ENCODE measurements around the gene PRKCZ.
"Not testable (repeated sequence)": the region's sequence is repeated elsewhere in the genome, so short reads cannot be mapped to it uniquely, and the experiment has no call there.

PRKCZ gene

DNA sequence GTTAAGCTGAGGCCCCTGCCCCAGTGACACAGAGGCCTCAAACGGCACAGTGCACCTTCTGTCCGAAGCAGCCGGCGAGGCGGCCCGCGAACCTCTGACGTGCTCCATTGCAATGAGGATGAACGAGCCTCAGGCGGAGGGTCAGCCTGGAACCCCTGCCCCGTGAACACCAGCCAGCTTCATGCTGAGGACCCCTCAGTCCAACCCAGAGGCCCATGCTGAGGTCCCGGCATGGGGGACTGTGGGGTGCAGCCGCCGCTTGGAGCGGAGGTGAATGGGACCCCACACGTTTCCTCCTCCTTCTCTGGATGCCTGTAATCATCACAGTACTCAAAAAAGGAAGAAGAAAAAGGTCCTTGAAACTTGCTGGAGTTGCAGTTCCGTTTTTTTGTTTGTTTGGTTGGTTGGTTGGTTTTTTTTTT, 62.1 kb downstream of the PRKCZ start:
- no peak for DNase-seq (ENCODE audit: extremely low read depth, low read depth)
- TF ChIP-seq, protein P1, sequence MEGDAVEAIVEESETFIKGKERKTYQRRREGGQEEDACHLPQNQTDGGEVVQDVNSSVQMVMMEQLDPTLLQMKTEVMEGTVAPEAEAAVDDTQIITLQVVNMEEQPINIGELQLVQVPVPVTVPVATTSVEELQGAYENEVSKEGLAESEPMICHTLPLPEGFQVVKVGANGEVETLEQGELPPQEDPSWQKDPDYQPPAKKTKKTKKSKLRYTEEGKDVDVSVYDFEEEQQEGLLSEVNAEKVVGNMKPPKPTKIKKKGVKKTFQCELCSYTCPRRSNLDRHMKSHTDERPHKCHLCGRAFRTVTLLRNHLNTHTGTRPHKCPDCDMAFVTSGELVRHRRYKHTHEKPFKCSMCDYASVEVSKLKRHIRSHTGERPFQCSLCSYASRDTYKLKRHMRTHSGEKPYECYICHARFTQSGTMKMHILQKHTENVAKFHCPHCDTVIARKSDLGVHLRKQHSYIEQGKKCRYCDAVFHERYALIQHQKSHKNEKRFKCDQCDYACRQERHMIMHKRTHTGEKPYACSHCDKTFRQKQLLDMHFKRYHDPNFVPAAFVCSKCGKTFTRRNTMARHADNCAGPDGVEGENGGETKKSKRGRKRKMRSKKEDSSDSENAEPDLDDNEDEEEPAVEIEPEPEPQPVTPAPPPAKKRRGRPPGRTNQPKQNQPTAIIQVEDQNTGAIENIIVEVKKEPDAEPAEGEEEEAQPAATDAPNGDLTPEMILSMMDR (IDR thresholded peaks at IDR 0.05; ENCODE audit: low read depth, low read length, missing control alignments), result no peak
- no peak overlapping the region for H3K4me3 ChIP-seq (replicated peaks; ENCODE audit: low read depth, low read length)

DNA sequence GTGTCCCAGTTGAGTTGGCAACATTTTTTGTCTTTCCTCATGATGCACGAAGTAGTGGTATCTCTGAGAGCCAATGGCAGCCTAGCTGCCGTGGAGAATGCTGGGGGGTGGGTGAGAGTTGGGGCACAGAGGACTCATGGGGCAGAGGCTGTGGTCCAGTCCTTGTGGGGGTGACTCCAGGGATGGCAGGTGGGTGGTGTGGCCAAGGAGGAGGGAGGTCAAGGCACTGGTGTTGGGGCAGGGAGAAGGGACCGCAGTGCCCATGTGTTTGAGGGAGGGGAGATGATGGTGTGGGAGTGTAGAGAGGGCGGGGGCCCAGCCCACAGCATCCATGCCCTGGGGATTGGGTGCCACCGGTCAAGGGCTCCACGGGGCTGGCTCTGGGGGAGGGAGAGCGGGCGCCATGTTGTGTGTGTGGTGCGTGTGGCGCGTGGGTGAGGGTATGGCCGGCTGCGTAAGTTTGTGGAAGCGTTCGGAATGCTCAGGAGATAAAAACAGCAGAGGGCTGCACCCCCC, 63.5 kb downstream of the PRKCZ start:
- no peak overlapping the region for H3K4me3 ChIP-seq (replicated peaks; ENCODE audit: low read depth, low read length)
- no peak for DNase-seq (ENCODE audit: extremely low read depth, low read depth)
- TF ChIP-seq, protein P1 (IDR thresholded peaks at IDR 0.05; ENCODE audit: low read depth, low read length, missing control alignments), result no peak

DNA sequence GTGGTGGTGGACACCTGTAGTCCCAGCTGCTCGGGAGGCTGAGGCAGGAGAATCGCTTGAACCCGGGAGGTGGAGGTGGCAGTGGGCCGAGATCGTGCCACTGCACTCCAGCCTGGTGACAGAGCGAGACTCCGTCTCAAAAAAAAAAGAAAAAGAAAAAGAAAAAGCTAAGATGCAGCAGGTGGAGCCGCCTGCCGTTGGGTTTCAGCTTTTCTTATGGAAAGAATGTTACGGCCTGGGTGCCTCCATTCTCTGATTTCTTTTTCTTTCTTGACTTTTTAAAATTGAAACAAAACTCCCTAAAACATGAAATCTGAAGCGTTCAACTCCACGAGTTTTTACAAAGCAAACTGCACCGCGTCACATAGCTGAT, 64.4 kb downstream of the PRKCZ start:
- not testable (repeated sequence) for H3K4me3 ChIP-seq (replicated peaks; ENCODE audit: low read depth, low read length); DNase-seq (ENCODE audit: extremely low read depth, low read depth)

DNA sequence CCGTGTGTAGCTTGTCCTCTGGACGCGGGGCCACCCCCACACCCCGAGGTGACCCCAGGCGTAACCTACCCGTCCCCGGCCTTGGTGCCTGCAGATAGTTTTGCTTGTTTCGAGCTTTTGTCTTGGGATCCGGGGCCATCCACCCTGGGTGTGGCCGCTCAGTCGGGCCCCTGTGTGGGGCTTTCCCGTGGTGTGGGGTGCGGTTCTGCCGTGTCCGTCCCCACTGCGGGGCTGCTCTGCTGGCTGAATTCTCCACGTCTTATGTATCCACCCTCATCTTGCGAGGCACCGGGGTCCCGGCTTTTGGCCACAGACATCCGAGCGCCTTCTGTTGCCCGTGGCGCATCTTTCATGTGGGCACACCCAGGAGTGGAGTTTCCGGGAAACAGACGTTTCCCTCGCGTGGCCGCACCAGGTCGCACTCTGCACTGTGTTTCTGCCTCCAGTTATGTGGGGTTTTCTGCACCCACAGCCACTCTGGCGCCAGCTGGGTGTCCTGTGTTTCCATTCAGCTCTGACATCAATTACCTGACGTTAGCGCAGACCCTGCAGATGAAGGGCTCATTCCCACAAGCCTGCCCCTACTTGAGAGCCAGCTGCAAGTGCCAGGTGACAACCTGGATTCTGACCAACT, 64.9 kb downstream of the PRKCZ start:
- DNase-seq (ENCODE audit: extremely low read depth, low read depth), result no peak
- TF ChIP-seq, protein P1 (IDR thresholded peaks at IDR 0.05; ENCODE audit: low read depth, low read length, missing control alignments), result no peak
- no peak overlapping the region for H3K4me3 ChIP-seq (replicated peaks; ENCODE audit: low read depth, low read length)

DNA sequence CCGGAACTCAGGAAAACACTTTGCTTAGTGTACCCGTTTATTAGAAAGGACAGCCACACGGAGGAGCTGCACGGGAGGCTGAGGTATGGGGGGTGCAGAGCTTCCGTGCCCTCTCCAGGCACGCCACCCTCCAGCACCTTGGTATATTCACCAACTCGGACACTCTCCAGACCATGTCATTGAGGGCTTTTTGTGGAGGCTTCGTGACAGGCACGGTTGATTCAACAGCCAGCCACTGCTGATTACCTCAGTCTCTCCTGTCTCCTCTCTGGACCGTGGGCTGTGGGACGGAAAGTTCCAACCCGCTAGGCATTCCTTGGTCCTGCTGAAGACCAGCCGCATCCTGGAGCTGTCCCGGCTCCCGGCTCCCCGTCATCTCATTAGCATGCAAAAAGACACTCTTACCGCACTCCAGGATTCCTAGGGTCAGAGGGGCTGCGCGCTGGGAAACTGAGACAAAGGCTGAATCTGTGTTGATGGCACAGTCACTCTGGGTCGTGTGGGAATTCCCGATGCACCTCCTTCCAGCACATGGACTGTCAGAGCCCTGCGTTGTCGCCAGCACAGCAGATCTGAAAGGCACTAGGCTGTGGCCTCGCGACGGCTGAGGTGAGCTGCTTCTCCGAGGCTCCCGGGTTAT, 65.6 kb downstream of the PRKCZ start:
- no peak for DNase-seq (ENCODE audit: extremely low read depth, low read depth)
- TF ChIP-seq, protein P1 (IDR thresholded peaks at IDR 0.05; ENCODE audit: low read depth, low read length, missing control alignments), result no peak
- no peak overlapping the region for H3K4me3 ChIP-seq (replicated peaks; ENCODE audit: low read depth, low read length)

DNA sequence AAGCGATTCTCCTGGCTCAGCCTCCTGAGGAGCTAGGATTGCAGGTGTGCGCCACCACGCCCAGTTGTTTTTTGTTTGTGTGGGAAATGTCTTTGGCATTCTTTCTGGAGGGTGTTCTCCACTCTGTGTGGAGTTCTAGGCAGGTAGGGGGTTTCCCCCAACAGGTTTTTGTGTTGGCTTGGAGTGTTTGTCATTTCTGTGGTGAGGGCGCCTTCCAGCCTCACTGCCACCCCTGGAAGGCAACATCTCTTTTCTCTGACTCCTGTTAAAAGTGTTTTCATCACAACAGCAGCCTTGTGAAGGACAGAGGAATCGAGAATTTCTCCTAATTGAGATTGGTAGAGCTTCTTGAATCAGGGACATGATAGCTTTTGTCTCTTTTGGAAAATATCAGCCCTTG, 69.7 kb downstream of the PRKCZ start:
- DNase-seq (ENCODE audit: extremely low read depth, low read depth), result no peak
- no peak overlapping the region for H3K4me3 ChIP-seq (replicated peaks; ENCODE audit: low read depth, low read length)
- TF ChIP-seq, protein P1 (IDR thresholded peaks at IDR 0.05; ENCODE audit: low read depth, low read length, missing control alignments), result no peak

DNA sequence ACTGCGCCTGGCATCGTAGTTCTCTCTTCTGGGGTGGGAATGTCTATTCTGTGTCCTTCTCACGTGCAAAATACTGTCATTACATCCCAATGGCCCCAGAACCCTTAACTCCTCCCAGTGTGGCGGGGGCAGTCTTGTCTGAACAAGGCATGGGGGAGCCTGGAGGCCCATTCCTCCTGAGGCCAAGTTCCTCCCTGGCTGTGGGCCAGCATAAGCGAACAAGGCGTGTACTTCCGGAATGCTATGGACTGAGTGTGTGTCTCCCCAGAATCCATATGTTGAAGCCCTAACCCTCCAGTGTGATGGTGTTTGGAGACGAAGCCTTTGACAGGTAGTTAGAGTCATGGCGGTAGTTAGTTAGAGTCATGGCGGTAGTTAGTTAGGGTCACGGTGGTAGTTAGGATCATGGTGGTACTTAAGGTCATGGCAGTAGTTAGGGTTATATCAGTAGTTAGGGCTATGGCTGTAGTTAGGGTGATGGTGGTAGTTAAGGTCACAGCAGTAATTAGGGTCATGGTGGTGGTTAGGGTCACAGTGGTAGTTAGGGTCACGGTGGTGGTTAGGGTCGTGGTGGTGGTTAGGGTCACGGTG, 71.0 kb downstream of the PRKCZ start:
- TF ChIP-seq, protein P1 (IDR thresholded peaks at IDR 0.05; ENCODE audit: low read depth, low read length, missing control alignments), result no peak
- DNase-seq (ENCODE audit: extremely low read depth, low read depth), result no peak

DNA sequence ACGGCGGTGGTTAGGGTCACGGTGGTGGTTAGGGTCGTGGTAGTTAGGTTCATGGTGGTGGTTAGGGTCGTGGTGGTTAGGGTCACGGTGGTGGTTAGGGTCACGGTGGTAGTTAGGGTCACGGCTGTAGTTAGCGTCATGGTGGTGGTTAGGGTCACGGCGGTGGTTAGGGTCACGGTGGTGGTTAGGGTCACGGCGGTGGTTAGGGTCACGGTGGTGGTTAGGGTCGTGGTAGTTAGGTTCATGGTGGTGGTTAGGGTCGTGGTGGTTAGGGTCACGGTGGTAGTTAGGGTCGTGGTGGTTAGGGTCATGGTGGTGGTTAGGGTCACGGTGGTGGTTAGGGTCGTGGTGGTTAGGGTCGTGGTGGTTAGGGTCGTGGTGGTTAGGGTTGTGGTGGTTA, 71.6 kb downstream of the PRKCZ start:
- H3K4me3 ChIP-seq (replicated peaks; ENCODE audit: low read depth, low read length); DNase-seq (ENCODE audit: extremely low read depth, low read depth): not testable (repeated sequence)

More for the DNA sequence above, 71.0 kb downstream of the PRKCZ start:
- H3K4me3 ChIP-seq (replicated peaks; ENCODE audit: low read depth, low read length), result no peak overlapping the region
